Measurements from ENCODE around the gene NELFCD.

DNA sequence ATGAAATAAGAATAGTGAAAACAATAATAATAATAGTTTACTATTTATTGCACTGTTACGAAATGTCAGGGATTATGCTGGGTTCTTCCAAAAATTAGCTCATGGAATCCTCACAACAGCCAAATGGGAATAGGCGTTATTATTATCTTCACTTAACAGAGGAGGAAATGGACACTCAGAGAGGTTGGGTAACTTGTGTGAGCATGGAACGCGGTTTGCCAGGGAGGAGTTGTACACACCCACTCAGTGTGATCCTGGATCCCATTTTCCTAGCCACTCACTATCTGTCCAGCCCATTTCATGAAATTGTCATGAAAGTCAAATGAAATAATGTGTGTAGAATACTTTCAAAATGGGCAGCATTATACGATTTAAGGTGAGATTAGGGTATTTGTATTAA, 4.6 kb downstream of the NELFCD start:
- TF ChIP-seq, protein P1, sequence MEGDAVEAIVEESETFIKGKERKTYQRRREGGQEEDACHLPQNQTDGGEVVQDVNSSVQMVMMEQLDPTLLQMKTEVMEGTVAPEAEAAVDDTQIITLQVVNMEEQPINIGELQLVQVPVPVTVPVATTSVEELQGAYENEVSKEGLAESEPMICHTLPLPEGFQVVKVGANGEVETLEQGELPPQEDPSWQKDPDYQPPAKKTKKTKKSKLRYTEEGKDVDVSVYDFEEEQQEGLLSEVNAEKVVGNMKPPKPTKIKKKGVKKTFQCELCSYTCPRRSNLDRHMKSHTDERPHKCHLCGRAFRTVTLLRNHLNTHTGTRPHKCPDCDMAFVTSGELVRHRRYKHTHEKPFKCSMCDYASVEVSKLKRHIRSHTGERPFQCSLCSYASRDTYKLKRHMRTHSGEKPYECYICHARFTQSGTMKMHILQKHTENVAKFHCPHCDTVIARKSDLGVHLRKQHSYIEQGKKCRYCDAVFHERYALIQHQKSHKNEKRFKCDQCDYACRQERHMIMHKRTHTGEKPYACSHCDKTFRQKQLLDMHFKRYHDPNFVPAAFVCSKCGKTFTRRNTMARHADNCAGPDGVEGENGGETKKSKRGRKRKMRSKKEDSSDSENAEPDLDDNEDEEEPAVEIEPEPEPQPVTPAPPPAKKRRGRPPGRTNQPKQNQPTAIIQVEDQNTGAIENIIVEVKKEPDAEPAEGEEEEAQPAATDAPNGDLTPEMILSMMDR (IDR thresholded peaks at IDR 0.05), result no peak
- TF ChIP-seq POLR2A (IDR thresholded peaks at IDR 0.05), result no peak

Measured in tibial nerve (tissue), 3 donors.